GM04504 (cell line): ENCODE data around the gene DYNLRB2.
A peak's percentile ranks its signal among the peaks of the same experiment; 100 is the strongest.

ENCODE experiments used
- DNase-seq: peaks from one replicate; pipeline ENCODE4 v3.0.0-alpha.2; 2012; ENCODE audit warnings: low read depth

Gene DYNLRB2

DNA sequence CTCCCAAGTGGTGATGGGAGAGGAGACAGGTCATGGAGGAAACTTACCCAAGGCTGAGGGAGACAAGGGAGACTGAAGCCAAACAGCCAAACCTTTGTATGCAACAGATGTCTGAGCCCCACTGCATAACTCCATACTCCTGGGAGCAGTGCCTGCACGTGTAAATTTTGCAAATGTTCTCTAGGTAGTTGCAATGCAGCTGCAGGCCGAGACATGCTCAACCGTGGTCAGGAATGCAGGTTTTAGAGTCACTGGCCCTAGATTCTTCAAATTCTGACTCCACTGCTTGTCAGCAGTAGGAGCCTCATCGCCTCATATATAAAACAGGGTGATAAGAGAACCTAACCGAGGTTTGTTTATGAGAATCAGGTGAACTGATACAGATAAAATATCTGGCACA, 11.5 kb downstream of the DYNLRB2 start:
- no peak for DNase-seq

DNA sequence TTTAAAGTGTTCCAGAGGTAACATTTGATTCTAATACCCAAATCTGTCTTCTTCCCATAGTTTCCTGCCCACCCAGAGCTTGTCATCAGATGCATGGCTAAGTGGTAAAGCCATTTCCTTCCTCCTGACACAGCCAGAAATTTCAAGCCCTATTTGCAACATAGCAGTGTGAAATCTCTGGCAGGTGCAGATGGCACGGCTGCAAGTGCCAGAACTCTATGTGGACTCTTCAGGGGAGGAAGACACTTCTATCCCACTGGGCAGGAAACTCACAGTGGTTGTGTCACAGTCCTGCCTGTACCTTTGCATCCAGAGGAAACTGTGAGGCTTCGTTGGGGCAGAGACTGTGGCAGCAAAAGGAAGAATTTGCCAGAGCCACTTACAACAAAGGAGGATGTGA, 13.2 kb downstream of the DYNLRB2 start:
- no peak for DNase-seq

DNA sequence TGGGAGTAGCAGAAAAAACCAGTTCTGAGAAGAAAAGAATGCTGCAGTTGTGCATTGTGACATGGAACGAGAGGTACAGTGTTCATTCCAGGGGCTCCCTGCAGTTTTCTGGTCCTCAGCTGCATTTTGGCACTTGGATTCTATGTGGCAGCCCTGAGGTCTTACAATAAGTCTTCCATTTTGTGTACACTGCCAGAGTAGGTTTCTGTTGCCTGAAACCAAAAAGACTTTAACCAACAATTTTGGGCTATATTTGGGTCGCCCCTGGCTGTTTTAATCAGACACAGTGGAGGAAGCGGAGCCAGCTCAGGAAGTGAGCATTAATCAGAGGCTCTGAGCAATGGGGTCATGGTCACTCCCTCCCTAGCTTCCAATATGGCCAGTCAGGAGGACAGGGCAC, 15.7 kb downstream of the DYNLRB2 start:
- DNase-seq: no peak

DNA sequence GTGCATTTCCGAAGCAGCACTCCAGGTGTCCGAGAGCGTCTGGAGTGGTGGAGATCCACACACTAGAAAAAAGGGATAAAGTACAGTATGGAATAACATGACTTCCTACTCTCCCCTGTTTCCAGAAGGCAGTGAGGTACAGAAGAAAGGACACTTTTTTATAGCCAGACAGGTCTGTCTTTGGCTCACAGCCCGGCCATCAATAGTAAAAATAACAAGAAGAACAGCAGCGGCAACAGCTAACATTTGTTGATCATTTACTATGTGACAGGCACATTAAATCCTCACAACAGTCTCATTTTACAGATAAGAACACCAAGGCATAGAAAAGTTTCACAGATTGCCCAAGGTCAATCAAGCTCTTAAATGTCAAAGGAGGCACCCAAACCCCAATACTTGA, 16.2 kb downstream of the DYNLRB2 start:
- no peak for DNase-seq

DNA sequence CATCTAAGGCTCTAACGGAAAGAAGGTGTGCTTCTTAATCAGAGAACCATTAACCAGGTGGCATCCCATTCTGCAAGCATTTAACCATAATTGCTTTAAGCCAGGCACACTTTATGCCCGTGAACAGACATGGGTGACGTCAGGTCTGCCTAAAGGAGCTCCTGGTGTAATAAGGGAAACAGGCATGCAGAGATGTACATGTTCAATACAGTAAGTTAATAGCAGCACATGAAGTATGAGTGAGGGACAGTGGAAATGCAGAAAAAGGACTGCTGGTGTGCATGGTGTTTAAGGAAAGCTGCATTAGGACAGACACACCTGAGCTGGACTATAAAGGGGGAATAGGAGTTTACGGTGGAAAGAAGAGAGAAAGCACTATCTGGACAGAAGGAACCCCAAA, 18.6 kb downstream of the DYNLRB2 start:
- no peak for DNase-seq

DNA sequence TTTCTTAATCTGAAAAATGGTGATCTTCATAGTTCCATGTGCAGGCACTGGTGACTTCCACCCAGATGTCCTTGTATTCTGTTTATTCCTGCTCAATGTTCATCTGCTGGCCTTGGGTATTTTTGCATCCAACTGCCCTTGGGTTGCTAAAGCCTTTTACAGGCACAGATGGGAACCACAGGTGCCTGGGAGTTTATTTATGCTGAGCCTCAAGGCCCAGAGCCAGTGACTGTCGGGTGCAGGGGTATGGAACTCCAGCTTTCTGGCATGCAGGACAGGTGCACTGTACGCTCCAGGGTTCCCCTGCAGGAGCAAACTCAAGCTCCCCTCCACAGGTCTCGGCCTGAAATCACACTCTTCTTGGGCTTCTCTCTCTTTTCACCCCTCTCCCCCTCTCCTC, 22.3 kb downstream of the DYNLRB2 start:
- DNase-seq: no peak

DNA sequence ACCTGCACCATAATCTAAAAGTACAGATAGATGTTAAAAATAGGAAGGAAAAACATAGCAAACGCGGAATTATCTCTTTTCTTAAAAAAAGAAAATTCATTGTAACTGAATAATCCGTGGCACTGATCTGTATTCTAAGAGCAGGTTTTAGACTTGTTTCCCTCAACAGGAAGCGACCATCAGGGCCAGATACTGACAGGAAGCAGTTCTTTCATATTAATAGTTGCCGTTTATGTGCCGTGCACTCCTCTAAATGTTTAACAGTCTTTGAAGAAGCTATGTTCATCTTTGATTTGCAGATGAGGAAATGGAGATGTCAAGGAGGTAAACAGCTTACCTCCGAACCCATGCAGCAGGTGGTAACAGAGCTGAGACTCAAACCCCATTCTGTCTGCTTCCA, 23.6 kb downstream of the DYNLRB2 start:
- no peak for DNase-seq

DNA sequence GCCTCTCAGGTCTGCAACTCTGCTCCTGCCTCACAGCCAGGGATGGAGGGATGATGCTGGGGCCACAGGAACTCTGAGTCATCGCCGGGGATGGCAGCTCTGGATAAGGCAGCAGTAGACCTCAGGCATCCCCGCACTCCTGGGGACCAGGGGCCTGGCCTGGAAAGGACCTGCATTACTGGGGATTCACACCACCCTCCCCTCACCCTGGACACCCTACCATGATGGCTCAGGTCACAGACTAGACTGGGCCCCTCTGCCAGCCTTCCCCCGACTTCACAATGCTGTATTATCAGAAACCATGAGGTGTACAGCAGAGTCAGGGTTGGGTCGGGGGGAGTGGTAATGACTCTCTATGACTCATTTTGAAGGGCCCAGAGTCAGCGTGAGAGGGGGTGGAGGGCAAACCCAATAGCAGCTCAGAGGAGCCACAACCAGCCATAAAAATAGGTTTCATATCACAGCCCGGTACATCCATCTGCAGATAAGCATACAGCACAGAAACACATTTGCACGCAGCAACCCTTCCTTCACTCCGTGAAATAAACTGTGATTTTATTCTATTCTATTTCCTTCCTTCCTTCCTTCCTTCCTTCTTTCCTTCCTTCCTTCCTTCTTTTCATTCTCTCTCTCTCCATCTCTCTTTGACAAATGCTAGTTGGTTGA, 28.8 kb downstream of the DYNLRB2 start:
- DNase-seq: no peak

DNA sequence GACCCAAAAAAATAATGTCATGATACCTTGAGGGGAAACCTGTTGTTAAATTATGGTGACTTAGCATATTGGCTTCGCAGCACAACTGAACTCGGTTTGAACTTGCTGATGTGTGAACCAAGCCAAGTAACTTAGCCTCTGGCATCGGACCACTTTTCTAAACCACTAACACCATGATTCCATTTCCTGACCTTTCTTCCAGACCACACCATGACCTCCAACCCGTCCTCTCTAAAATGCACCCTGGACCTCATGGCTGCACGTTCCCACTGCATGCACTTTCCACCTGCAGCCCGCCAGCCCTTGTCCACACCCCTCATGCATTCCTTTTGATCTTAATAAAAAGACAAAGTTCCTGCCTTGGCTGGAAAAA, 29.3 kb downstream of the DYNLRB2 start:
- DNase-seq: no peak

DNA sequence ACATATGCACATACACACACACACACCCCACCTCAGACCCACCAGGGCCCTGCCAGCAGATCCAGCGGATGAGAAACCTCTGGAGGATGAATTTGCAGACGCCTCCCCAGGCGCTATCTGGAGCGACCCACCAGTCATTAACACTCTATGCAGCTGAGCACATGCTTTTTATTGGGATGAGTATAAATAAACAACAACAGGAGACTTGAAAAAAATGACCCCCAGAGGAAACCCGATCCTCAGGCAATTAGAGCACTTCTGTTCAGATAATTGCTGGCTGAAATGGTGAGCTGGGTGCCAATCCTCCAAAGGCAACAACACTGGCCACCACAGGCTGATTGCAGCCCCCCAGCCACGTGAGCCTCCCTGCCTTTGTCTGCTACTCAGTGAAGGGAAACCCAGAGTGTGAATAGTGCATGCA, 32.9 kb downstream of the DYNLRB2 start:
- DNase-seq: no peak

DNA sequence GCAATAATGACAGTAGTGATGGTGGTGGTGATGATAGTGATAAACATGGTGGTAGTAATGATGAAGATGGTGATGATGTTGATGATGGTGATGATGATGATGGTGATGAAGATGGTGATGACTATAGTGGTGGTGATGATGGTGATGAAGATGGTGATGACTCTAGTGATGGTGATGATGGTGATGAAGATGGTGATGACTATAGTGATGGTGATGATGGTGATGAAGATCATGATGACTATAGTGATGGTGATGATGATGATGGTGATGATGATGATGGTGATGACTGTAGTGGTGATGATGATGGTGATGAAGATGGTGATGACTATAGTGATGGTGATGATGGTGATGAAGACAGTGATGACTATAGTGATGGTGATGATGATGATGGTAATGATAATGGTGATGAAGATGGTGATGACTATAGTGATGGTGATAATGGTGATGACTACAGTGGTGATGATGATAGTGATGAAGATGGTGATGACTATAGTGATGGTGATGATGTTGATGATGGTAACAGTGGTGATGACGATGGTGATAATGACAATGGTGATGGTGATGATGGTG, 35.6 kb downstream of the DYNLRB2 start:
- DNase-seq: no peak

DNA sequence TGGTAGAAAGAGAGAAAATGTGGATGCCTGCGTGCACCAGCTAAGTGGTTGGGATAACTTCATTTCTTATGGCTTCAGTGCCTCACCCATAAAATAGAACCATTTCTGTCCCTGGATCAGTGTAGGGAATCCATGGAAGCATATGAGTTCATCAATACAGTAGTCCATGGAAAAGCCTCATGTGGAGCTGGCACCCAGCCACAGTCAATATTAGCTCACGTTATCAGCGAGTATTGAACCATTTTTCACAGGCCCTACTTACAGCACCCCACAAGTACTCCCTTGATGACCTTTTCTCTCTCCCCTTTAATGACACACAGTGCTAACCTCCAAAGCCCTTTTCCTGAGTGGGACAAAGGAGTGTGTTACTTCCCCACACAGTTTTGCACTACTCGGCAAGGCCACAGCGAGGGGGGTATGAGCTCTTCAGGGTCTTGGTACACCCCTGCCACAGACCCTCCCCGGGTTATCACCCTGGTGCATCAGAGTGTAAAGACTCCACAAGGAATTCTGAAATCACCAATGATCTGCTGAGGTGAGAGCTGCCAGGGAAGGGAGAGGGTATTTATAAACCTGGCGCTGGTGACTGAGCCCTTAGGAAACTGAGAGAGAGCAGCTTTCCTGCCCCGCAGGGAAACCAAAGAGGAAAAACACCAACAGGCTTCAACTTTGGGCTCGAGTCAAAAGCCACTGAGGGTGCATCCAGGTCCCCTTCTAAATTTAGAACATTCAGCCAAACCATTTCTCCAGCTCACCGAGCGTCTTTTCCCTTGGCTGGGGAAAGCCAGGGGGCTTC, 36.9 kb downstream of the DYNLRB2 start:
- no peak for DNase-seq

DNA sequence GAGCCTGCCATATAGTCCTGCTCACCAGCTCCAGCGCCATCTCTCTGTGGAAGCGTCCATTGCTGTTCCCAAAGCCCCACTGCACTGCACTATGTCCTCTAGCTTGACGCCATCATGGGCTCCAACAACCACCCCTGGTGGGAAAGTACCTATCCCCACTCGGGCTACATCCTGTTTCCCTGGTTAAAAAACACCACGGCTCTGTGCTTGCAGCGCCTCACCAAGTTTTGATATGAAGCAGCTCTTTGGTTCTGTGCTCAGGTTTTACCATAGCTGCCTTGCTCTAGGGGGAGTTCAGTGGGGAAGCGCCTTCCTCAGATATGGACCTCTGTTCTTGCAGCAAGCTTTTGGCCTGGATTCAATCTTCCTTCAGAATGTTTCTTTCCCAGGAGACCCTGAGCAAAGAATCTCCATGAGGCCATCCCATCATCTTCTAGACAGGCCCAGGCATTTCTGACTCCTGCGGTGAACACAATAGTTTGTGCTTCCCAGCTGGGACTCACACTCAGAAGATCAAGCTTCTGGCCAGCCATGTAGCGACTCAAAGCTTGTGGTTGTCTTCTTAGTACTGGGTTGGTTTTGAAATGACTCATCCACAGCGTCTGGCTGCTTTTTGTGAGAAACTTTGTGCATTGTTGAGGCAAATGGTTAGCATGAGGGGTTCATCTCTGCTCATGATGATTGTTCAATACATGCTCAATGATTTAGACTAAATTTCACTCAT, 39.5 kb downstream of the DYNLRB2 start:
- DNase-seq: no peak

DNA sequence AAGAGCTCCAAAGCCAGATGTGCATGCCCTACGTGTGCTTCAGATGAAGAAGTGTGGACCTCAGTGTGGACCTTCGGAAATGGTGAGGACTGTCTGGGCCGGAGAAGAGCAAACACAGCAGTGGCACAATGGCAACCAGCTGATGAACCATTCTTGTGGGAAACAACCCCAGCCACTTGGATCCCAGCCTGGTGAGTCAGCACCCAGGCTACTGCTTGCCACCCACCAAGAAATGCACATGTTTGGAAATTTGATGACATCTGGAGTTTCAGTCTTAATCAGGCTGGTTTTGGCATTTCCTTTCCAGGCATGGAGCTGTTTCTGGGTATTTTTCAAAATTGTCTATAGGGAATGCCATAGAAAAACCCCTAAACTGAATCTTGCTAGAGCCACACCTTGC, 42.7 kb downstream of the DYNLRB2 start:
- DNase-seq: peak; percentile 58

DNA sequence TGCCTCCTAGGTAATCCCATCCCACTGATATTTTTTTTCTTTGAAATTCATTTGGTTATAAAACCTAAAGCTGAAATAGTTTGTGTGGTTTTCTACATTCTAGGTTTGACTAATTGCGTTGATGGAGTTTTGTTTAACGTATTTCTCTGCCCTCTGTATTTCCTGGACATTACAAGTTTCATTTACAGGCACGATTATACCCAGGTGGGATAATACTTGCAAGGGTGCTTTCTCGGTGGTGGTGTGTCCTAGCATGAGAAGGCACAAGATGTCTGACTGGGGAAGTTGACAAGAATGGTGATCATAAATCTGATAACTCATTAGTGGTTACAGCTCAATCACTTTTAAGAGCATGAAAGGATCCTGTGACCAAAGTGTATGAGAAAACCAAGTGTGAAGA, 45.0 kb downstream of the DYNLRB2 start:
- no peak for DNase-seq

DNA sequence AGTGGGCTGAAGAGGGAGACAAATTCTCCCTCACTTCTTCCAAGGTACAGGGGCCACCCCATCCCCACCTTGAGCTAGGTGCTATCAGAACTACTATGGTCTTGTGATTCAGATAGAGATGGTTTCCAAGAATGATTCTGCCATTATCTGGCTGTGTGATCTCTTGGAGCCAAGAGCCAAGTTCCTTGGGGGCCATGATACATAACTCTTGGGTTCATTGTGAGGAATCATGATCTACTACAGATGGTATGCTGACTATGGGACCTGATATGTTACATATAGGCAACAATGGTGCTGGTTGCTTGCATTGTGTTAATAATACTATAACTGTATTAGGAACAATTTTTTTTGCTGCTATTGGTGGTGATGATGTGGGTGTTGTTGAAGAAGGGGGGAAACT, 45.7 kb downstream of the DYNLRB2 start:
- no peak for DNase-seq

DNA sequence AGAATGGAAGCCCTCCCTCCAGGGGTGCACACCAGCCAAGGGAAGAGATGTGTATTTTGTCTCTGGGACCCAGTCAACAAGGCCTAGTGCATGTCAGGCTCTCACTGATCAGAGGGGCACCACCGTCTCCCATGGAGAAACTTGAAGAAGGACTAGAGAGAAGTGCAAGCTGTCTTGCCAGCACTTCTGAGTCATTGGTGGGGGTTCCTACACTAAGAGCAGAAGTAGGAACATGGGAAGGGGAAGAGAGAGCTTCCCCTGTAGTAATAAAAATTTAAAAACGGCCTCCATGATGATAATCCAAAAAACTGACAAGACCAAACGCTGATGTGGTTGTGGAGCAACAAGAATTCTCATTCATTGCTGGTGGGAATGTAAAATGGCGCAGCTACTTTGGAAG, 46.3 kb downstream of the DYNLRB2 start:
- DNase-seq: no peak

DNA sequence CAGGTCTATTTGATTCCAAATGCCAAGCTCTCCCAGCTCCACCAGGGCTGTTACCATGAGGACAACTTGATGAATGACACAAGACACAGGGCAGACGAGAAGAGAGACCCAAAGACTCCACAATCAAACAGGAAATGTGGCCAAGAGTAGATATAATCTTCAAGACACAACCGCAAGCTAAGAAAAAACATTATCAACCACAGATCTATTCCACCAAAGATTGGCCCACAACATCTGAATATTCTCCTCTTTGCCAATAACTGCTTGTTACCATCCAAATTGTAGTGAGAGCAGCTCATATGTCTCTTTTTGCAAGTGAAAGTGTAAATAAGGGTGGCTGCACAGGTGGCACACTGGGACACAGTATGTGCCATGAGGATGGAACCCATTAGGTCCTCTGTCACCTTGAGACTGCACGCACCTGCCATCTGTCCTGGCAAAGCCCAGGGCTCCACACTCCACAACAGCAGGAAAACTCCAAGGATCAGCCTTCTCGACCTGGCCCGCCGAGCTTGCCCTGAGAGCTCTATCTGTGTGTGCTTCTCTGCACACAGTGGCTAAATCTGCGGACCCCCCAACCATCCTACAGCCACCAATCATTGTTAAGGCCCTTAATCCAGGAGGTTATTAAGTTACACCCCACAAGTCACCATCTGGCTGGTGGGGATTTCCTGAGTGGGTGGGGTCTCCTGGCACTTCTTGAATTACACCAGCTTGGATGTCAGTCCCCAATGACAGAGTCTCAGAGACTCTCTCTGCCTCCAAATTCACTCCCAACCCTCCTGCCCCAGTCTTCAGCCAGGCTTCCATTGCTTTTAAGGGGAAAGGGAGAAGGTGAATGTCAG, 50.5 kb downstream of the DYNLRB2 start:
- no peak for DNase-seq

DNA sequence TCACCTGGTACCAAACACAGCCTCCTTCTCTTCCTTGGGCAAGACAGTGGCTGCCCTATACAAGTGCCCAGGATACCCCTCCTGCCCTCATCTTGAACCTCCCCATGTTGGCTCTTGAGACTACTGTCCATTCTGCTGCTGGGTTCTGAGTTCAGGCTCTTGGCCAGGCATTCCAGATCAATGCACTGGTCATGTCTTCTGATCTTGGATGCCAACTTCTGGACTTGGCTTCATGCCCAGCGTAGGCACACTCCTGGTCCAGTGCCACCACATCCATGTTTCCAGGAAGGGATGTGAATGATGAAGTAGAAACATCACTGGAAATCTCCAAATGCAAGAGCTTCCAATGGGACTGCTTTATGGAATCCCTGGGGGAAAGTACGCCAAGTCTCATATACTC, 51.5 kb downstream of the DYNLRB2 start:
- no peak for DNase-seq

DNA sequence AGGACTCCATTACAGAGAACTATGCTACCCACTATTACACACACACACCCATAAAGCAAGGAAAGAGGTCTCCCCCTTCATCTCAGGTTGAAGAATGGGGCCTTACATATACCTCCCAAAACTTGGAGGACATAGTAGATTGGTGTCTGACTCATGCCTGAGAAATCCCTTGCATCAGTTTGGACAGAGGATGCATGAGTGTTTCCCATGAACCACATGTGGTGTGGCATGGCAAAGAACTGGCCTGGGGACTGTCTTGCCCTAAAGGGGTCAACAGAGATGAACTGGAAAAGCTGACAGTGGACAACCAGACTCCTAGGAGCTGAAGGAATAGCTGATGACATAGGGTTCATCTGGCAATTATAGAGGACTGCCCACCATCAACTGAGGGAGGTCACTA, 54.0 kb downstream of the DYNLRB2 start:
- no peak for DNase-seq

DNA sequence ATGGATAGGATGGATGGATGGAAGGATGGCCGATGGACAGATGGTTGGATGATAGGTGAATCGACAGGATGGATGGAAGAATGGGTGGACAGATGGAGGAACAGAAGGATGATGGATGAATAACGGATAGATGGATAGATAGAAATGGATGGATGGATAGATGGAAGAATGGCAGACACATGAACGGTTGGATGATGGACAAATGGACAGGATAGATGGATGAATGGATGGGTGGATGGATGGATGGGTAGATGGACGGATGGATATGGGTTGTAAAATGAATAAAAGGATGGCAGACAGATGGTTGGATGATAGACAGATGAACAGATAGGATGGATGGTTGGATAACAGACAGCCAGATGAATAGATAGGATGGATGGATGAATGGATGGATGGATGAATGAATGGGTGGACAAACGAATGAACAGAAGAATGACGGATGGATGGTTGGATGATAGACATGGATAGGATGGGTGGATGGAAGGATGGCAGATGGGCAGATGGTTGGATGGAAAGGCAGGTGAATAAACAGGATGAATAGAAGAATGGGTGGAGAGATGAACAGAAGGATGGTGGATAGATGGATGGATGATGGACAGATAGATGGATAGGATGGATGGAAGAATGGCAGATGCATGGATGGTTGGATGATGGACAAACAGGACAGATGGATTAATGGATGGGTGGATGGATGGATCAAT, 55.9 kb downstream of the DYNLRB2 start:
- no peak for DNase-seq
